Stomach (tissue), 9 donors: ENCODE data around the gene DFFB. TPM values are rescaled to one million over a fixed set of nuclear protein-coding genes. Genes with fewer than 3 reads are reported as not detected.

Experiments
- DNase-seq, 2 donors: peaks; one replicate each; pipeline versions ENCODE4 v3.0.0 to v3.0.0-alpha.2; 2013 to 2019
- H3K27ac ChIP-seq, 5 donors: fragments of 200-600 bp in 4 of 5; sonication (generic) in 4 of 5; one replicate each; pipeline ENCODE4 v1.5.1; 2013 to 2019; ENCODE audit warnings: mild to moderate bottlenecking in 1 of 5, moderate library complexity in 1 of 5
- H3K27me3 ChIP-seq, 3 donors: fragments of 200-600 bp; sonication (generic); one replicate each; pipeline ENCODE4 v1.5.1; 2017 to 2019; ENCODE audit warnings: mixed run types in 1 of 3
- H3K36me3 ChIP-seq, 4 donors: fragments of 200-600 bp; sonication (generic); 1 replicate in 3 of 4; 2 replicates in 1 of 4; pipeline ENCODE4 v1.5.1; 2016 to 2019
- H3K4me1 ChIP-seq, 4 donors: fragments of 200-600 bp; sonication (generic); one replicate each; pipeline ENCODE4 v1.5.1; 2016 to 2019
- H3K4me3 ChIP-seq, 4 donors: fragments of 200-600 bp; sonication (generic) in 3 of 4; one replicate each; pipeline ENCODE4 v1.5.1; 2016 to 2019; ENCODE audit warnings: mild to moderate bottlenecking in 1 of 4
- H3K9me3 ChIP-seq, 4 donors: fragments of 200-600 bp; sonication (generic); one replicate each; pipeline ENCODE4 v1.5.1; 2016 to 2019
- CTCF ChIP-seq, 7 experiments: fragments of 450-650 bp in 4 of 7; fragments of 200-600 bp in 3 of 7; sonication (generic) in 3 of 7; IDR thresholded peaks; one replicate each; pipeline ENCODE4 v1.5.1; 2016 to 2019; ENCODE audit warnings: antibody characterized with exemption in 7 of 7, control low read depth in 2 of 7, mild to moderate bottlenecking in 1 of 7
- EP300 ChIP-seq: sonication (generic); formaldehyde crosslinking; IDR thresholded peaks from one replicate; pipeline ENCODE4 v1.6.1; 2017; ENCODE audit warnings: antibody characterized with exemption
- POLR2A ChIP-seq, 4 donors: fragments of 450-650 bp; IDR thresholded peaks; one replicate each; pipeline ENCODE4 v1.6.1; 2016; ENCODE audit warnings: antibody characterized with exemption in 4 of 4, control low read depth in 2 of 4, mild to moderate bottlenecking in 1 of 4, moderate library complexity in 1 of 4
- POLR2AphosphoS5 ChIP-seq, 3 donors: sonication (generic); formaldehyde crosslinking; IDR thresholded peaks; one replicate each; pipeline ENCODE4 v1.6.1; 2016; ENCODE audit warnings: antibody characterized with exemption in 3 of 3
- WGBS, 5 donors: extraction: QIAGEN DNeasy Blood & Tissue Kit in 3 of 5; methylation state at CpG; one replicate each; pipeline versions ENCODE4 v1.1.5 to v1.1.7; 2013 to 2018; 5-methylcytosine and 5-hydroxymethylcytosine counted together
- intact Hi-C: fragments of 100-400 bp; cut with DNase I; formaldehyde crosslinking; loops from one replicate; pipeline ENCODE4 v1.15.1; 2023; ENCODE audit warnings: low total_unique reads
- polyA plus RNA-seq, 3 donors: library from polyadenylated mRNA; stranded (reverse); fragments of 200-250 nt; gene quantifications; one replicate each; pipeline ENCODE4 v1.2.3, GENCODE V29; 2013
- total RNA-seq, 5 donors: library from RNA; depleted of rRNA; stranded (reverse); fragments of >200 nt; gene quantifications; one replicate each; pipeline versions ENCODE4 v1.1.0 to v1.2.3, GENCODE V29; 2014 to 2016
- donor health status: healthy with polysubstance abuse.
- donor health status: Bipolar disorder and iron deficiency.
- donor health status: healthy.

The DFFB gene
- total and polyA plus RNA-seq, 8 donors, result 1.2 to 9.3 (median 4.8) TPM

GRCh38 chr1:3925256-3925655 is 68.0 kb downstream of the DFFB start:
- H3K27ac ChIP-seq, result no peak overlapping the region
- H3K9me3 ChIP-seq, result no peaks in the 10 kb centered on the region
- 78 to 84% (median 80%) methylated on average over 11 to 12 of the region's 12 CpGs for WGBS, 5 donors
- H3K4me1 ChIP-seq, result peaks cover 0 to 14% (median 6%) of the 10 kb centered on the region in 4 donors
- no peak for TF ChIP-seq CTCF (IDR thresholded peaks at IDR 0.05)
- TF ChIP-seq POLR2AphosphoS5 (IDR thresholded peaks at IDR 0.05), result no peak
- no peak for TF ChIP-seq EP300
- no peak for TF ChIP-seq POLR2A (IDR thresholded peaks at IDR 0.05)
- DNase-seq, result no peak
- H3K27me3 ChIP-seq, result peaks cover 0 to 12% (median 0%) of the 10 kb centered on the region in 3 donors
- H3K36me3 ChIP-seq, result no peaks in the 10 kb centered on the region
- intact Hi-C loops, result no loop called here
- no peak overlapping the region for H3K4me3 ChIP-seq

- H3K4me1 ChIP-seq, result peaks cover 0 to 12% (median 6%) of the 10 kb centered on the region in 4 donors
- no peaks in the 10 kb centered on the region for H3K36me3 ChIP-seq
- H3K9me3 ChIP-seq, result no peaks in the 10 kb centered on the region
- H3K4me3 ChIP-seq, result no peak overlapping the region
- no peak overlapping the region for H3K27ac ChIP-seq
- 75 to 85% (median 84%) methylated on average over 8 of the region's 8 CpGs for WGBS, 5 donors
- no peak for TF ChIP-seq POLR2A (IDR thresholded peaks at IDR 0.05)
- no peak for TF ChIP-seq CTCF (IDR thresholded peaks at IDR 0.05)
- no peak for TF ChIP-seq POLR2AphosphoS5 (IDR thresholded peaks at IDR 0.05)
- TF ChIP-seq EP300, result no peak
- DNase-seq, result no peak
- peaks cover 0 to 14% (median 0%) of the 10 kb centered on the region in 3 donors for H3K27me3 ChIP-seq
- intact Hi-C loops, result no loop called here
Observed at GRCh38 chr1:3925762-3926161, 68.5 kb downstream of the DFFB start.

GRCh38 chr1:3926956-3927355 is 69.7 kb downstream of the DFFB start:
- TF ChIP-seq EP300 (no peak), POLR2AphosphoS5 (IDR thresholded peaks at IDR 0.05) (no peak), CTCF (IDR thresholded peaks at IDR 0.05) (no peak), POLR2A (IDR thresholded peaks at IDR 0.05) (no peak)
- H3K27me3 ChIP-seq, result peaks cover 0 to 26% (median 7%) of the 10 kb centered on the region in 3 donors
- H3K4me1 ChIP-seq, result peaks cover 0 to 5% (median under 1%) of the 10 kb centered on the region in 4 donors
- no peak for DNase-seq
- intact Hi-C loops, result no loop called here
- no peak overlapping the region for H3K27ac ChIP-seq
- H3K9me3 ChIP-seq, result no peaks in the 10 kb centered on the region
- no peaks in the 10 kb centered on the region for H3K36me3 ChIP-seq
- H3K4me3 ChIP-seq, result no peak overlapping the region

- H3K4me1 ChIP-seq, result no peaks in the 10 kb centered on the region
- H3K27me3 ChIP-seq, result peaks cover 0 to 40% (median 12%) of the 10 kb centered on the region in 3 donors
- H3K36me3 ChIP-seq, result no peaks in the 10 kb centered on the region
- intact Hi-C loops, result no loop called here
- H3K4me3 ChIP-seq, result no peak overlapping the region
- TF ChIP-seq EP300, result no peak
- no peak for TF ChIP-seq POLR2A (IDR thresholded peaks at IDR 0.05)
- TF ChIP-seq POLR2AphosphoS5 (IDR thresholded peaks at IDR 0.05), result no peak
- TF ChIP-seq CTCF (IDR thresholded peaks at IDR 0.05), result no peak
- WGBS, 5 donors, result 50 to 62% (median 59%) methylated on average over 8 to 11 of the region's 11 CpGs
- H3K27ac ChIP-seq, result no peak overlapping the region
- DNase-seq, result no peak
- no peaks in the 10 kb centered on the region for H3K9me3 ChIP-seq
Observed at GRCh38 chr1:3928586-3928985, 71.3 kb downstream of the DFFB start.
